ENCODE data around the gene PHOX2B.

DNA sequence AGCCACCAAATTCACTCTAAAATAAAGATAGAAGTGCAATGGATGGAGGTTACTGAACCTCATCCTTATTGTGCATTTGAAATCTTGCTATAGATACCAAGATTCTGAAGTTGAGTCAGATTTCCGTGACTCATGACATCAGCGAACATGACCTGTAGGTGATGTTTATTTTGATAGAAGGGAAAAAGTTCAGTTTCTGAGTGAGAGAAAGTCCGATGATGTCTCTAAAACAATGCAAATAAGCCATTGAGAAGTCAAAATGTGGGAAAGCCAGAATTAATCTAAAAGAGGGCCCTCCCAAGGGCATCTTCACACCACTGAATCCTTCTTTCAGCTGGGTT lies 20.0 kb downstream of the PHOX2B start:
- TF ChIP-seq POLR2AphosphoS5 (IDR thresholded peaks at IDR 0.05; ENCODE audit: low read depth) (no peak), SPI1 (IDR thresholded peaks at IDR 0.05; ENCODE audit: borderline replicate concordance, low read depth) (no peak), GABPA (IDR thresholded peaks at IDR 0.05; ENCODE audit: low read depth) (no peak)
- TF ChIP-seq, protein P1, sequence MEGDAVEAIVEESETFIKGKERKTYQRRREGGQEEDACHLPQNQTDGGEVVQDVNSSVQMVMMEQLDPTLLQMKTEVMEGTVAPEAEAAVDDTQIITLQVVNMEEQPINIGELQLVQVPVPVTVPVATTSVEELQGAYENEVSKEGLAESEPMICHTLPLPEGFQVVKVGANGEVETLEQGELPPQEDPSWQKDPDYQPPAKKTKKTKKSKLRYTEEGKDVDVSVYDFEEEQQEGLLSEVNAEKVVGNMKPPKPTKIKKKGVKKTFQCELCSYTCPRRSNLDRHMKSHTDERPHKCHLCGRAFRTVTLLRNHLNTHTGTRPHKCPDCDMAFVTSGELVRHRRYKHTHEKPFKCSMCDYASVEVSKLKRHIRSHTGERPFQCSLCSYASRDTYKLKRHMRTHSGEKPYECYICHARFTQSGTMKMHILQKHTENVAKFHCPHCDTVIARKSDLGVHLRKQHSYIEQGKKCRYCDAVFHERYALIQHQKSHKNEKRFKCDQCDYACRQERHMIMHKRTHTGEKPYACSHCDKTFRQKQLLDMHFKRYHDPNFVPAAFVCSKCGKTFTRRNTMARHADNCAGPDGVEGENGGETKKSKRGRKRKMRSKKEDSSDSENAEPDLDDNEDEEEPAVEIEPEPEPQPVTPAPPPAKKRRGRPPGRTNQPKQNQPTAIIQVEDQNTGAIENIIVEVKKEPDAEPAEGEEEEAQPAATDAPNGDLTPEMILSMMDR (IDR thresholded peaks at IDR 0.05; ENCODE audit: insufficient read depth, low read length) = no peak
- TF ChIP-seq, protein P2, sequence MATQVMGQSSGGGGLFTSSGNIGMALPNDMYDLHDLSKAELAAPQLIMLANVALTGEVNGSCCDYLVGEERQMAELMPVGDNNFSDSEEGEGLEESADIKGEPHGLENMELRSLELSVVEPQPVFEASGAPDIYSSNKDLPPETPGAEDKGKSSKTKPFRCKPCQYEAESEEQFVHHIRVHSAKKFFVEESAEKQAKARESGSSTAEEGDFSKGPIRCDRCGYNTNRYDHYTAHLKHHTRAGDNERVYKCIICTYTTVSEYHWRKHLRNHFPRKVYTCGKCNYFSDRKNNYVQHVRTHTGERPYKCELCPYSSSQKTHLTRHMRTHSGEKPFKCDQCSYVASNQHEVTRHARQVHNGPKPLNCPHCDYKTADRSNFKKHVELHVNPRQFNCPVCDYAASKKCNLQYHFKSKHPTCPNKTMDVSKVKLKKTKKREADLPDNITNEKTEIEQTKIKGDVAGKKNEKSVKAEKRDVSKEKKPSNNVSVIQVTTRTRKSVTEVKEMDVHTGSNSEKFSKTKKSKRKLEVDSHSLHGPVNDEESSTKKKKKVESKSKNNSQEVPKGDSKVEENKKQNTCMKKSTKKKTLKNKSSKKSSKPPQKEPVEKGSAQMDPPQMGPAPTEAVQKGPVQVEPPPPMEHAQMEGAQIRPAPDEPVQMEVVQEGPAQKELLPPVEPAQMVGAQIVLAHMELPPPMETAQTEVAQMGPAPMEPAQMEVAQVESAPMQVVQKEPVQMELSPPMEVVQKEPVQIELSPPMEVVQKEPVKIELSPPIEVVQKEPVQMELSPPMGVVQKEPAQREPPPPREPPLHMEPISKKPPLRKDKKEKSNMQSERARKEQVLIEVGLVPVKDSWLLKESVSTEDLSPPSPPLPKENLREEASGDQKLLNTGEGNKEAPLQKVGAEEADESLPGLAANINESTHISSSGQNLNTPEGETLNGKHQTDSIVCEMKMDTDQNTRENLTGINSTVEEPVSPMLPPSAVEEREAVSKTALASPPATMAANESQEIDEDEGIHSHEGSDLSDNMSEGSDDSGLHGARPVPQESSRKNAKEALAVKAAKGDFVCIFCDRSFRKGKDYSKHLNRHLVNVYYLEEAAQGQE (IDR thresholded peaks at IDR 0.05; ENCODE audit: insufficient replicate concordance, low read depth) = no peak

Data from HL-60 (cell line).